SH-SY5Y (cell line): Measurements from ENCODE around the gene TNPO3.

ENCODE experiments used
- GATA2 ChIP-seq: IDR thresholded peaks from 2 replicates; pipeline ENCODE4 v1.6.1; 2011; ENCODE audit warnings: mild to moderate bottlenecking, low read depth, low read length
- GATA3 ChIP-seq: IDR thresholded peaks from 2 replicates; pipeline ENCODE4 v1.6.1; 2011; ENCODE audit warnings: low read depth, mild to moderate bottlenecking, low read length, moderate library complexity

- TF ChIP-seq GATA2, result no peak
- no peak for TF ChIP-seq GATA3
Measured at GRCh38 chr7:128985660-128986059, 69.3 kb downstream of the TNPO3 start.
